Activated CD4-positive, alpha-beta T cell treated with anti-CD3 and anti-CD28 coated beads for 36 hours (primary cell): ENCODE data around the gene MMD2. TPM values are rescaled to one million over a fixed set of nuclear protein-coding genes. Genes with fewer than 3 reads are reported as not detected.
"Not testable (repeated sequence)": the region's sequence is repeated elsewhere in the genome, so short reads cannot be mapped to it uniquely, and the experiment has no call there.

Experiments used
- ATAC-seq: fragments of 200-7000 bp; cut with Tn5 transposase; one replicate; pipeline ENCODE4 v1.10.0; 2021; ENCODE audit warnings: mild to moderate bottlenecking, moderate library complexity
- CTCF ChIA-PET: fragments of 350-600 bp; sonication (Branson Sonifier 250); formaldehyde crosslinking; loops from one replicate; lab custom pipeline; 2021; ENCODE audit warnings: antibody characterized with exemption; lab: Charles Lee
- POLR2A ChIA-PET: fragments of 350-600 bp; sonication (Branson Sonifier 250); formaldehyde crosslinking; loops from one replicate; lab custom pipeline; 2021; ENCODE audit warnings: antibody characterized with exemption, inconsistent platforms; lab: Charles Lee
- DNase-seq: peaks from one replicate; pipeline ENCODE4 v3.0.0-alpha.2; 2020
- H3K27ac Mint-ChIP-seq: one replicate; pipeline ENCODE4 v1.8.0; 2021; ENCODE audit warnings: mixed read lengths
- H3K27me3 Mint-ChIP-seq: one replicate; pipeline ENCODE4 v1.8.0; 2021; ENCODE audit warnings: mixed read lengths
- H3K36me3 Mint-ChIP-seq: one replicate; pipeline ENCODE4 v1.8.0; 2021; ENCODE audit warnings: low read depth, mixed read lengths
- H3K4me1 Mint-ChIP-seq: one replicate; pipeline ENCODE4 v1.8.0; 2021; ENCODE audit warnings: mixed read lengths
- H3K4me3 Mint-ChIP-seq: one replicate; pipeline ENCODE4 v1.8.0; 2021; ENCODE audit warnings: mild to moderate bottlenecking, moderate library complexity, mixed read lengths
- H3K9me3 Mint-ChIP-seq: one replicate; pipeline ENCODE4 v1.8.0; 2021; ENCODE audit warnings: low read depth, mixed read lengths
- intact Hi-C, 2 experiments: fragments of 100-400 bp; cut with DNase I in 1 of 2; cut with micrococcal nuclease in 1 of 2; formaldehyde crosslinking; loops; one replicate each; pipeline versions ENCODE4 v1.14.2 to v1.15.1; 2022 to 2024; cut with DNase I, micrococcal nuclease
- total RNA-seq, 2 experiments: library from RNA; stranded (reverse); gene quantifications; one replicate each; pipeline ENCODE4 v1.2.3, GENCODE V29; 2021

MMD2 gene
- not detected for total RNA-seq

- ChIA-PET CTCF (interaction anchor here (0.7 kb wide), 1 partner anchor 601 kb away, joined by 3 read pairs; no protein-coding TSS in a partner anchor), POLR2A (no interaction called here)
- DNase-seq (no peak), ATAC-seq (no peak)
- intact Hi-C loops, result no loop called here
- Mint-ChIP-seq H3K4me3 (no peak within 1 kb of the TSS), H3K36me3 (no peaks in the 10 kb centered on the region), H3K9me3 (no peaks in the 10 kb centered on the region), H3K27me3 (peaks cover 31% of the 10 kb centered on the region), H3K4me1 (peaks cover 5% of the 10 kb centered on the region), H3K27ac (no peak within 1 kb of the TSS)
These were observed at the start of gene MMD2 for GRCh38 chr7:4958477-4959301. MMD2 (minus strand) TSS chr7:4959187; CDS start chr7:4959017, 170 bp downstream.

- Mint-ChIP-seq H3K27ac (no peak overlapping the region), H3K4me1 (no peaks in the 10 kb centered on the region), H3K4me3 (no peak overlapping the region), H3K9me3 (peaks cover 5% of the 10 kb centered on the region), H3K27me3 (no peaks in the 10 kb centered on the region), H3K36me3 (peaks cover 54% of the 10 kb centered on the region)
- ATAC-seq (no peak), DNase-seq (no peak)
- intact Hi-C loops, result no loop called here
- POLR2A ChIA-PET, result no interaction called here
- CTCF ChIA-PET, result no interaction called here
These were observed 46.1 kb upstream of the MMD2 start for GRCh38 chr7:5005066-5005465.

- POLR2A ChIA-PET, result no interaction called here
- no peak for ATAC-seq
These were observed 42.9 kb upstream of the MMD2 start for GRCh38 chr7:5001911-5002310.

GRCh38 chr7:5001003-5001402 is 42.0 kb upstream of the MMD2 start:
- no peaks in the 10 kb centered on the region for H3K27me3 Mint-ChIP-seq
- no peak for DNase-seq
- CTCF ChIA-PET, result interaction anchor here (0.6 kb wide), 1 partner anchor 359 kb away, joined by 3 read pairs; no protein-coding TSS in a partner anchor
- no peak for ATAC-seq
- no peak overlapping the region for H3K27ac Mint-ChIP-seq
- H3K9me3 Mint-ChIP-seq, result no peaks in the 10 kb centered on the region
- intact Hi-C loops, result no loop called here
- H3K4me1 Mint-ChIP-seq, result peaks cover 18% of the 10 kb centered on the region
- peaks cover 50% of the 10 kb centered on the region for H3K36me3 Mint-ChIP-seq
- no peak overlapping the region for H3K4me3 Mint-ChIP-seq
- POLR2A ChIA-PET, result interaction anchor here (0.7 kb wide), 1 partner anchor 481 kb away, joined by 5 read pairs; no protein-coding TSS in a partner anchor

More at GRCh38 chr7:5001911-5002310, 42.9 kb upstream of the MMD2 start:
- Mint-ChIP-seq H3K9me3 (no peaks in the 10 kb centered on the region), H3K36me3 (peaks cover 49% of the 10 kb centered on the region), H3K4me3 (no peak overlapping the region), H3K27me3 (no peaks in the 10 kb centered on the region), H3K4me1 (peaks cover 18% of the 10 kb centered on the region), H3K27ac (no peak overlapping the region)
- CTCF ChIA-PET, result no interaction called here
- no peak for DNase-seq
- intact Hi-C loops, result no loop called here

- CTCF ChIA-PET, result interaction anchor here (0.6 to 1.5 kb wide), 2 partner anchors 25 to 187 kb away, joined by 3 to 5 read pairs; no protein-coding TSS in a partner anchor
- intact Hi-C loops, result no loop called here
- Mint-ChIP-seq H3K36me3 (peaks cover 50% of the 10 kb centered on the region), H3K27ac (peak overlapping the region; percentile 40), H3K4me3 (no peak overlapping the region), H3K9me3 (no peaks in the 10 kb centered on the region), H3K27me3 (no peaks in the 10 kb centered on the region), H3K4me1 (peaks cover 18% of the 10 kb centered on the region)
- POLR2A ChIA-PET, result interaction anchor here (0.6 kb wide), 1 partner anchor 24 kb away, joined by 3 read pairs; no protein-coding TSS in a partner anchor
- no peak for DNase-seq
- peak; percentile 36 for ATAC-seq
These were observed 40.5 kb upstream of the MMD2 start for GRCh38 chr7:4999369-4999950.

GRCh38 chr7:4998910-4999309 is 39.9 kb upstream of the MMD2 start:
- peak; percentile 77 for ATAC-seq
- POLR2A ChIA-PET, result interaction anchor here (0.6 kb wide), 1 partner anchor 699 kb away, joined by 4 read pairs; no protein-coding TSS in a partner anchor
- intact Hi-C loops, result no loop called here
- Mint-ChIP-seq H3K9me3 (no peaks in the 10 kb centered on the region), H3K4me3 (no peak overlapping the region), H3K4me1 (peaks cover 18% of the 10 kb centered on the region), H3K27me3 (no peaks in the 10 kb centered on the region), H3K36me3 (peaks cover 50% of the 10 kb centered on the region), H3K27ac (peak overlapping the region; percentile 40)
- DNase-seq, result no peak
- CTCF ChIA-PET, result interaction anchor here (0.6 to 1.5 kb wide), 2 partner anchors 25 to 186 kb away, joined by 3 to 5 read pairs; no protein-coding TSS in a partner anchor

- no peaks in the 10 kb centered on the region for H3K27me3 Mint-ChIP-seq
- H3K4me1 Mint-ChIP-seq, result peaks cover 18% of the 10 kb centered on the region
- DNase-seq (no peak), ATAC-seq (no peak)
- ChIA-PET POLR2A (interaction anchor here (0.6 kb wide), 2 partner anchors 18 to 699 kb away, joined by 3 to 4 read pairs; no protein-coding TSS in a partner anchor), CTCF (interaction anchor here (1.1 to 1.5 kb wide), 2 partner anchors 24 to 100 kb away, joined by 3 to 5 read pairs; no protein-coding TSS in a partner anchor)
- H3K36me3 Mint-ChIP-seq, result peaks cover 53% of the 10 kb centered on the region
- no peak overlapping the region for H3K4me3 Mint-ChIP-seq
- no peak overlapping the region for H3K27ac Mint-ChIP-seq
- intact Hi-C loops, result no loop called here
- no peaks in the 10 kb centered on the region for H3K9me3 Mint-ChIP-seq
These were observed 39.3 kb upstream of the MMD2 start for GRCh38 chr7:4998244-4998643.

- no peak for ATAC-seq
- intact Hi-C loops, result no loop called here
- ChIA-PET CTCF (no interaction called here), POLR2A (no interaction called here)
- no peaks in the 10 kb centered on the region for H3K9me3 Mint-ChIP-seq
- DNase-seq, result no peak
- no peak overlapping the region for H3K4me3 Mint-ChIP-seq
- no peaks in the 10 kb centered on the region for H3K27me3 Mint-ChIP-seq
- peaks cover 56% of the 10 kb centered on the region for H3K36me3 Mint-ChIP-seq
- peaks cover 18% of the 10 kb centered on the region for H3K4me1 Mint-ChIP-seq
- H3K27ac Mint-ChIP-seq, result no peak overlapping the region
These were observed 37.8 kb upstream of the MMD2 start for GRCh38 chr7:4996696-4997222.

GRCh38 chr7:4995429-4995969 is 36.5 kb upstream of the MMD2 start:
- no peak overlapping the region for H3K27ac Mint-ChIP-seq

GRCh38 chr7:4993471-4993870 is 34.5 kb upstream of the MMD2 start:
- H3K4me1 Mint-ChIP-seq, result peaks cover 11% of the 10 kb centered on the region
- no peaks in the 10 kb centered on the region for H3K9me3 Mint-ChIP-seq
- H3K4me3 Mint-ChIP-seq, result no peak overlapping the region
- POLR2A ChIA-PET, result no interaction called here
- DNase-seq (no peak), ATAC-seq (no peak)
- peaks cover 46% of the 10 kb centered on the region for H3K36me3 Mint-ChIP-seq
- no peaks in the 10 kb centered on the region for H3K27me3 Mint-ChIP-seq
- intact Hi-C loops, result no loop called here
- H3K27ac Mint-ChIP-seq, result no peak overlapping the region
- CTCF ChIA-PET, result no interaction called here

More at GRCh38 chr7:4995429-4995969, 36.5 kb upstream of the MMD2 start:
- ChIA-PET CTCF (interaction anchor here (0.6 kb wide), 2 partner anchors 108 to 1322 kb away, joined by 3 to 4 read pairs; no protein-coding TSS in a partner anchor), POLR2A (no interaction called here)
- no peaks in the 10 kb centered on the region for H3K9me3 Mint-ChIP-seq
- peaks cover 49% of the 10 kb centered on the region for H3K36me3 Mint-ChIP-seq
- H3K4me1 Mint-ChIP-seq, result peaks cover 18% of the 10 kb centered on the region
- H3K27me3 Mint-ChIP-seq, result no peaks in the 10 kb centered on the region
- ATAC-seq (no peak), DNase-seq (no peak)
- intact Hi-C loops, result no loop called here
- H3K4me3 Mint-ChIP-seq, result no peak overlapping the region

GRCh38 chr7:4982741-4983140 is 23.8 kb upstream of the MMD2 start:
- ATAC-seq, result peak; percentile 96

More at GRCh38 chr7:4982741-4983140, 23.8 kb upstream of the MMD2 start:
- H3K27ac Mint-ChIP-seq, H3K27me3 Mint-ChIP-seq, H3K9me3 Mint-ChIP-seq, intact Hi-C loops, DNase-seq, POLR2A ChIA-PET, H3K4me3 Mint-ChIP-seq: not testable (repeated sequence)
- Mint-ChIP-seq H3K4me1 (peaks cover 32% of the 10 kb centered on the region), H3K36me3 (peaks cover 66% of the 10 kb centered on the region)
- CTCF ChIA-PET, result interaction anchor here (1.6 kb wide), 1 partner anchor 9 kb away, joined by 10 read pairs; no protein-coding TSS in a partner anchor
